Measurements from ENCODE around the gene COL3A1.

Gene COL3A1

DNA sequence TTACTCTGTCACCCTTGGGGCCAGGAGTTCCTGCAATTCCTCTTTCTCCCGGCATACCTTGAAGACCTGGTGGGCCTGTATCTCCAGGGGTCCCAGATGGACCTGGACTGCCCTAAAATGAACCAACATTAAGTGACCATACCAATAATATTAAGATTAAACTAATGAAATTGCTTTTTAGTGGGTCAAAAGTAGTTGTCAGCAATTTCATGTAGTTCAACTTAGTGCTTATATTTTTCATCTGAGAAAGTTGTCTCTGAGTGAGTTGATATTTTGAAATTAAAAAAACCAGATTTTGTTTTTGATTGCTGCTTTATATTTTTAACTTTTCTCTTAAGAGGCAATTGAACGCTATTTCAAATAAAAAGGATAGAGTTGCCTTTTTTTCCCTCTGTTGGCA, 83.1 kb downstream of the COL3A1 start:
- DNase-seq = no peak
- in situ Hi-C loops (cut with MboI; ENCODE audit: low pct_unique_long_range_greater_than_20kb, low sequenced_read_pairs) = no loop called here

DNA sequence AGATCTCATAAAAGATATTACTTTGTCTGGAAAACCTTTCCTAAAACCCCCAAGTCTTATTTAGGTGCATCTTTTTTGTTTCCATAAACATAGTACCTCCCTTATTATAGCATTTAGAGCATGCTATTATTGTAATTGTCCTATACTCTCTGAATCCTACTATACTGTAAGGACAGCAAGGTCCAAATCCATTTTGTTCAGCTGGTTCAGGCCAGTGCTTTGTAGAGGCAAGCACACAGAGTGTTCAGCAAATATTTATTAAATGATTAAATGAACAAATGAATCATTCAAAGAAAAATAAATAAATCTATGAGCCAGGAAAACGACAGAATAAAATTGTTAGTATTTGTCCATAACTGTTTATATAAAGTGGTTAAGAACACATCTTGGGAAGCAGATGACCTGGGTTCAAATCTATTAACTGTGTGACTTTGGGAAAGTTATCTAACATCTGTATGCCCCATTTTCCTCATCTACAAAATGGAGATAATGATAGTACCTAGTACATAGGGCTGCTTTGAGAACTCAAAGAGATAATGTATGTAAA, 86.0 kb downstream of the COL3A1 start:
- in situ Hi-C loops (cut with MboI; ENCODE audit: low pct_unique_long_range_greater_than_20kb, low sequenced_read_pairs) = no loop called here
- DNase-seq = no peak
